ENCODE measurements around the gene CUEDC1.

CUEDC1 gene

DNA sequence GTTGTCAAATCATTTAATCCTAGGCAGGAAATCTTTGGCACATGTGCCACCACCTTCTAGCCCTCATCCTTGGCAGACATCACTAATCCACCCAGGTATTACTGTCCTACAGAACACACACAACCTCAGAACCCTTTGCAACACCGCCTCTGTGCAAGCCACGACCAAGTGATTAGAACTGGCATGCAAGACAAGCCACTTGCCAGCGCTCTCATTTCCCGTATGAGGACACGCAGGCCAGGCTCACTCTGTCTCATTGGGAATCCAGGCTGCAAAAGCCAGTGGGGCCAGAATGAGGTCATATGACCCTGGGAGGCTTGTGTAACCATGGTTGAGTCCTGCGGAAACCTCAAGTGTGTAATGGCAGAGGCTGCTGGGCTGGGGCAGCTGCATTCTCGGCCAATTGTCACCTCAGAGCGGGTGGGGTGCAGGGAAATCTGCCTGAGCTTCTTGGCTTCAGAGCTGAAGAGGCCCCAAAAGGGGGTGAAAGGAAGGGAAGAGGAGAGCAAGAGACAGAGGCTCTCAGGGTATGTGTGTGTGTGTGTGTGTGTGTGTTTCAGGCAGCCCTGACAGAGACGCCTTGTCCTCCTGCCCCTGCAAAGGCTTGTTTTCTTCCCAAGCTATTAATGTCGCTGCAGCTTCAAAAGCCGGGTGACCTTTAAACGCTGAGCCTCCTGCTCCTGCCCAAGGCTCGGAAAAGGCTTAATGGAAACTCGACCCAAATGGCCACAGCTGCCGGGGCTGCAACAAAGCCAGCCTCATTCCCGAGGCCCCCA lies 62.2 kb downstream of the CUEDC1 start:
- peak; percentile 28 for DNase-seq

DNA sequence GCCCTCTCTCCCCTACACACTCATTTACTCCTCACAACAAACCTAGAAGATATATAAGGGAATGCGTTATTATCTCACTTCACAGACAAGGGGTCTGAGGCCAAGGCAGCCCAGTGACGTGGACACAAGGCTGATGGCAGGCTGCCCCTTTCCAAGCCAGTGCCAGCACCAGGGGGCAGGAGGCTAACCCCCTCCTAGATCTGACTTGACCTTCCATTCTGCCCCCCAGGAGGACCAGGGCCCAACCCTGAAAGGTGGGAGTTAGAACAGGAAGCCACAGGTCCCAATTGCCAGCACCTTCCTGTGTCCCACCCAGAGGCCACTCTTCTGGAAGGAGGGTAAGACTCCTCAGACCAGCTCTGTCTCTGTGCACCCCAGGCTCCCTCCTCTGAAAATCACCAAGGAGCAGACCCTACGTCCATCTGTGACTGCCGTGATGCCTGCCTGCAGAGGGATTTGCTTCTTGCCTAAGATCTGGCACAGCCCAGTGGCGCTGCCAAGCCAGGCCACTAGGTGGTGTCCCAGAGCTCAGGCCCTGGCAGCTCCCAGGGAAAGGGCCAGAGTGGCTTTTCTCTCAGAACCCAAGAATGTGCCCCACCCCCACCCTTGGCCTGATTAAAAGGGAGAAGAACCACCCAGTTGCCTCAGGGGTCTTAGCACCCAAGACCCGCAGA lies 62.9 kb downstream of the CUEDC1 start:
- peak; percentile 72 for DNase-seq

DNA sequence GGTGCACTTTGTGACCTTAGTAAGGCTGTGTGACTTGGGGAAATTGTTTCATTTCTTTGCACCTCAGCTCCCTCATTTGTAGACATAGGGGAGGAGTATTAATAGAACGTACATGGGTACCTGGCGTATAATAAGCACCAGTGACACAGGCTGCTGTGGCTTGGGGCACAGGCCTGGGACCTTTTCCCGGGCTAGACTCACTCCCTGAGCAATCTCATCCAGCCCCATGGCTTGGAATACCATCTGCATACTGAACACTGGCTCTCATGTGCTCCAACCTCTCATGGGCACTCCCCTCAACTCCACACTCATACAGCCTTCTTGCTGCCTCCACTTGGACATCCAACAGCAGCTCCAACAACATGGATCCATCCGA lies 64.4 kb downstream of the CUEDC1 start:
- no peak for DNase-seq

DNA sequence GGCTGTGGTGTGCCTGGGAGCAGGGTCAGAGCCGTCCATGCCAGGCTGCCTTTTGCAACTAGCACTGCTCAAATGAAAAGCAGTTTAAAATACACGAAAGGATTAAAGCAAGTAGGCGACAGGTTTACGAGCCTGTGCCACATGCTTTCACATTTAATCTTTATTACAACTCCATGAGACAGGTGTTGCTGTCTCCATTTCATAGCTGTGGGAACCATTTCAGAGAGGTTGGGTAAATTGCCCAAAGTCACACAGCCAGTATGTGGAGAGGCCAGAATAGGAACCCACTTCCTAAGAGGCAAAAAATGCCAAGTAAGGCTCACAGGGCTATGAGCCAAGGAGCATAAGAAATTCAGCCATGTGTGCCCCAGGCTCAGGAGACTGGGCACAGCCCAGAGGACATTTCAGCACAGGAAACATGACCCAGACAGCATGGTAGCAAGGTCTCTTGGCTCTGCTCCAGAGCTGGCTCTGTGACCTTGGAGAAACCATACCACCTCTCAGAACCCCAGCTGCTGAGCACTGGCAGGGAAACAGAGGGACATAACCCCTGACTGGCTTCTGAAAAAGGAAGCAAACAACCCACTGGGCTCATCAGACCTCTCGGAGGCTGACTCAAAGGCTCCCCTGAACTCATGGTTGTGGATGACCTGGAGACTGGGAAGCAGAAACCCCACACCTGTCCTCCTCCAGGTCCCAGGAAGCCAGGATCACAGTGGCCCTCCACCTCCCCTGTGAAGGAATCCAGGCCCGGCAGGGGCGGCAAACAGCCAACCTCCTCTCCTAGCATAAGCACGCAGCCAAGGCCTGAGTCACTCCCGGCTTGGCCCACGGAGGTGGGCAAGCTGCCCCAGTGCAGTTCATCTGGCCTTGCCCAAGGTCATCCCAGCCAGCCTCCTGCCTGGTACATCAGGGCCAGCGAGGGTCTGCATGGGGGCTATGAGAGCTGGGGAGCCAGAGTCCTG lies 65.0 kb downstream of the CUEDC1 start:
- no peak for DNase-seq

DNA sequence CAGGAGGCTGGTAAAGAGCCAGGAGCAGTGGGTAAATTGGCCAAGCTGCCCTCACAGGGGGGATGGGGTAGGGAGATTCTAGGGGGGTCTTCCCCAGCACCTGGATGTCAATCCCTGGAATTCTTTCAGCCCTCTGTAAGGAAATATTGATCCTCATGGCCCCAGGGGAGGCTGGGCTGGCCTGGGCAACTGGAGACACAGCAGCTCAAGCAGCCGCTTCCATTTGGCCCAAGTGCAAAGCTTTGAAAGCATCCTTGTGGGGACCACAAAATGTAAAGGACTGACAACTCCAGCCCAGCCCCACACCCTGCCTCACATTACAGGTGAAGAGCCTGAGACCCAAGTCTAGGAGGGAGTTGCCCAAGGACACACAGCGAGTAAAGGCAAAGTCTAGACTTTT lies 66.0 kb downstream of the CUEDC1 start:
- DNase-seq: no peak

DNA sequence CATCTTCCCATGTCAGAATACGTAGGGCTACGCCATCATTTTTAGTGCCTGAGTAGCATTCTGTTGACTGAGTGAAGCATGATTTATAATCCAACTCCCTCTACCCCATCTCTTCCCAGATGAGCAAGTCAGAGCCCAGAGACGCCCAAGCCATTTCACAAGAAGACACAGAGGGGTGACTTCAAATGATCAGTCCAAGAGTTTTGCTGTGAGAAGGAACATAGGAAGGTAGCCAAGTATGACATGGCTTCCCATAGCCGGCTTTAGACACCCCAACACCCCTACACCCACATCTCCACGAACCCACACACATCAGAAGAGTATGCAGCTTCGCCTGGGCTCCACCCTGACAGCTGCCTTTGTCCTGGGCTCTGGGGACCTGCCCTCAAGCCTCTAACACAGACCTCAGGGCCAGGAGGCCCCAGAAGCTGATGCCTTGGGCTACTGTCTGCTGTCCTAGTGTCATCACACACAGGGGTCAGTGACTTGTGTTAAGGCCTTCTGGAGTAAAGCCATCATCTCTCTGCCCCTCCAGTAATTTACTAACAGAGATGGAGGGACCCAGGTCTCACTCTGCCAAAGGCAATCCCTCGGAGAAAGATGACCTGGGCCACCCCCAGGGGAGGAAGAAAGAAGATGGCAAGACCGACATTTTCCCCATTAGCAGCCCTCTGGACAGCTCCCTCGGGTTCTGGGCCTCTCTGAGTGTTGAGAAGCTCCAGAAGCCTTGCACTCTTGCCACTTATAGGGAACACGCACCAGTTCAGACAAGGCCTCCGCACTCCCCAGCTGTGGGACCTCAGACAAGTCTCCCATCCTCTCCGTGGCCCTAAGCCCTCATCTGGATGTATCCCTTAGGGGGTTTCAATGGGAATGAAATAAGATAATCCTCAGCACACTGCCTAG lies 66.6 kb downstream of the CUEDC1 start:
- DNase-seq: no peak

DNA sequence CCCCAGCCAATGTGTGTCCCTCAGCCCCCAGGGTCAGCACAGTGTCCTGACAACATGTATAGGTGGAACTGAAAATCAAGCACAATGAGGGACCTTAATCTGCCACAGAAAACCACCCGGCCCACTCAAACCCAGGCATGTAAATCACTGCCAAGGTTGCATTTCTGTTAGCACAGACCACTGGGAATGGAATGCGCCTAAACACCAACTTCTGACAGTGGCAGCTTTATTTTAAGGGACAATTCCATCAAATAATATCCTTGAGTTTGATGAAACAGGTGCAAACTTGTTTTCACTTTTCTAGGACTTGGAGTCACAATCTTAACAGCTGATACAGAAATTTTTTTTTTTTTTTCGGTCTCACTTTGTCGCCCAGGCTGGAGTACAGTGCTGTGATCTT lies 68.1 kb downstream of the CUEDC1 start:
- no peak for DNase-seq

DNA sequence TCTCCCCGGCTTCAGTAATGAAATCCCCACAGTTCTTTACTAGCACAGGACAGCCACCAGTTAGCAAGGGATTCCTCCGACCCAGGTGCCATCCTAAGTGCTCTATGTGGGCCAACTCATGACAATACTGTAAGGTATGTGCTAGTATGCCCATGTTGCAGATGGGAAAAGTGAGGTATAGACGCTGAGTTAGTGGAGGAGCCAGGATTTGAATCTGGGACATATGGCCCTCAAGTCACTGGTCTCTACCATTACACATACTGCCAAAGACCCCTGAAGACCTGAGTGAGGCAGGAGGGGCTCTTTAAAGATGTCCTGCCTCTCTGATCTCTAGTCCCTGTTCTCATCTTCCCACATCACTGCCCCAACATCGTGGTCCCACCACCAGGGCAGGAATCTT lies 69.2 kb downstream of the CUEDC1 start:
- DNase-seq: no peak

DNA sequence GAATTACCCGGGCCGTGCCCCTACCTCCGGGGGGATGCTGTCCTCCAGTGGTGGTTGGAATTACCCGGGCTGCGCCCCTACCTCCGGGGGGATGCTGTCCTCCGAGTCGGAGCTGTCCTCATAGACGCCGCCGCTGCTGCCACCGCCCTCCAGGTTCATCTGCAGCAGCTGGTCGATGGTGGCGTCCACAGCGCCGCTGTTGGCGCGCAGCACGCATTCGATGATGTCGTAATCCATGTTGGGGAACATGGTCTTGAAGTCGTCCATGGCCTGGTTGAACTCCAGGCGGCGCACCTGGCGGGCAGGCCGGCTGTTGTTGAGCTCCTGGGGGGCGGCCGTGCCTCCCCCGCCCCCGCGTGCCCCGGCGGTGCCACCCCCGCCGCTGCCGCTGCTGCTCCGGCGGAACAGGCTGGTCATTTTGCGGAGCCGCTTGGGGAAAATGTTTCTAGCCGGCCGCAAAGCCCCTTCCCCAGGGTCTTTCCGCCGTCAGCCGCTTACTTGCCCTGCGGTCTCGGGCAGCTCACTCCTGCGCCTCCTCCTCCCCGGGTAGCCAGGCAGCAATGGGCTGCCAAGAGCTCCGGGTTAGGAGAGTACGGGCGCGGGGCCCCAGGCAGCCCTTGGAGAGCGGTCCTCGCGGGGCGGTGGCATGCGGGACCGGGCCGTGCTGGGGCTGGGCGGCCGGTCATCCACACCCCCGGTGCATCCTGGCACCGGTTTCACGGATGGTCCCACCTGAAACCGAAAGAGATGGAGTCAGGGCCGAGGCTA lies 69.9 kb downstream of the CUEDC1 start:
- DNase-seq: no peak

DNA sequence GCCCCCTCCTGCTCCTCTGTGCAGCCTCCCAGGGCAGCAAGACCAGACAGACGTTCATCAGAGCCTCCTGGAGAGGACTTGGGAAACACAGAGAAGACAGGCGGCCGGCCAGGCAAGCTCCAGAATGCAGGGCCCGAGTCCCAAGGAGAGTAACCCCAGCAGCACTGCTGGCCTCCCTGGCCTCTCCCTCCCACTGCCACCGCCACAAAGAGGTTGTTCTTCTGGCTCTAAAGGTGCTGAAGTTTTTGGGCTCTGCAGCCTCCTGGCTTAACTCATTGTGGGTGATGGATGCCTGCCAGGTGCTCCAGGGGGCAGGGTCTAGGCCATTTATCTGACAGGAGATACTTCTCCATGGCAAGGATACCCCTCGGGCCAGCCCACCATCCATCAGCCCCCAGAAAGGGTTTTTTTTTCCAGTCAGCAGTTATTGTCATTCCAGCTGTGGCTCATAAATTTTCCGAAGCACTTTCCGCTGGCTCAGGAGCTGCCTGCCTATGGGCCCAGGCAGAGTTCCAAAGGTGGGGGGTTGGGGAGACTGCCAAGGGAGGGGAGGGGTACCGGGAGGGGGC lies 73.3 kb downstream of the CUEDC1 start:
- DNase-seq: no peak

DNA sequence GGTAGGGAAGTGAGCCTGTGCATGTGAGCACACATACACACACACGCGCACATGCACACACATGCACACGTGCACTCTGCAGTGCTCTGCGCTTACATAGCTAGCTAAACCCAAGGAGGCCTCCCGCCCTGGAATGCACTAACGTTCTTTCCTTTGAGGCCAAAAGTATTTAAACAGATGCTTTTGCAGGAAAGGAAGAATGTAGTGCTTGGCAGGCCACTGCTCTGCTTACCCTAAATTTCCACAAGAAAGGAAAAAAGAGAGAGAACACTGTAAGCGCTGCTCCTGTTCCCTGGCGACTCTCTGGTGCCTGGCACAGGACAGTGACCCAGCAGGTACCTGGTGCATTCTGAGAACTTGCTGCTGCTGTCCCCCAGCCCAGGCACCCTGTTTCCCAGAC lies 74.1 kb downstream of the CUEDC1 start:
- DNase-seq: no peak

DNA sequence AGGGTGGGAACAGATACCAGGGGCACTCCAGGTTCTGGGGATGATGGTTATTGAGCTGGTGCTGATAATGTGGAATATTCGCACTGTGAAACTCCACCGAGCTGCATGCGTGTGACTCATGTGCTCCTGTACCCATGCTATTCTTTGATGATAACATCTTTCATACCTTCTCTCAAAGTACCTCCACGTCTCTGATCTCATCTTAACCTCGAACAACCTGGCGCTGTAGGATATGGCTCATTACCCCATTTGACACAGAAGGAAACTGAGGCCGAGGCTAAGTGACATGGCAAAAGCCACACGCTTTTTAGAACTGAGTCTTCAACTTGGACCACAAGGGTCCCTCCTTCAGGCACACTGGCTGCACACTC lies 75.1 kb downstream of the CUEDC1 start:
- DNase-seq: no peak

DNA sequence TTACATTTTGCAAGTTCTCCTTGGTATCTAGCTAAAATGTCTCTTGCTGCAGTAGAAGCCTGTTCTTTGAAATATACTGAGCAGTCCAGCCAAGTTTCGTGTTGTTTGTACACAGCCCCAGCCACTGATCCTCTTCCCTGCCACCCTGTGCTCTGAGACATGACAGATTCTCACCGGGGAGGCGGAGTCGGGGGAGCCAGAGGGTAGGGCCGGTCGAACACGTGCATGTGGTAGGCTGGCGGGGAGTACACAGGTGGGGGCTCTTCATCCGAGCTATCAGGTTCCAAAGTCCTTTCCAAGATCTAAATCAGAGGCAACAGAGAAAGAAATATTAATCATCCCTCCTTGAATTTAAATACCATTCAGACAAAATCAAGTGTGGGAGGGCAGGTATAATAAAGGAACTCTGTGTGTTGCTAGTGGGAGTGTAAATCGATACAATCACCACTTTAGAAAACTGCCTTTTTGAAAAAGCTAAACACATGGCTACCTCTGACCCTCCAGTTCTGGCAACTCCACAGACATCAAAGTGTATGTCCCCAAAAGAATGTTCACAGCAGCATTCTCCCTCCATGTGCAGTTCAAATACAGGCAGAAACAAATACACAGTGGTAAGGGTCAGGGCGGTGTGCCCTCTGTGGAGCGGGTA lies 75.7 kb downstream of the CUEDC1 start:
- no peak for DNase-seq

DNA sequence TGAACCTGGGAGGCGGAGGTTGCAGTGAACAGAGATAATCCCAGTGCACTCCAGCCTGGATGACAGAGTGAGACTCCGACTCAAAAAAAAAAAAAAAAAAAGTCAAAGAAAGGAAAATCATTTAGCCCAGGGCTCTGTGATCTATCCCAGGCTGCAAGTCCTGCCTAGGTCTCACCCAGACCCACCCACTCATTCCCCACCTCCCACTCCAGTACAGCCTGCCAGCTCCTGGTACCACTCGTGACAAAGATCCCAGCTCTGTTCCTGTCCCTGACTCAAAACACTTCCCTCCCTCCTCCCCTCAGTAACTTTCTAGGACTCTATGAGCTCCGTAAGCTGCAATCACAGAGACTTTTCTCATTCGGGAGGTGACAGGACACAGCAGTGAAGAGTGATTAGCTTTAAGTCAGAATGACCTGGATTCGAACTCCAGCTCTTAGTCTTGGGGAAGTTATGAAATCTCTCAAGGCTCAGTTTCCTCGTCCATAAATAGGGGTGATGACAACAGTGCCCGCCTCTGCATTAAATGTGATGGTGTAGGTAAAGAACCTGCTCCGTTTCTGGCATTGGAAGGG lies 77.3 kb downstream of the CUEDC1 start:
- no peak for DNase-seq

DNA sequence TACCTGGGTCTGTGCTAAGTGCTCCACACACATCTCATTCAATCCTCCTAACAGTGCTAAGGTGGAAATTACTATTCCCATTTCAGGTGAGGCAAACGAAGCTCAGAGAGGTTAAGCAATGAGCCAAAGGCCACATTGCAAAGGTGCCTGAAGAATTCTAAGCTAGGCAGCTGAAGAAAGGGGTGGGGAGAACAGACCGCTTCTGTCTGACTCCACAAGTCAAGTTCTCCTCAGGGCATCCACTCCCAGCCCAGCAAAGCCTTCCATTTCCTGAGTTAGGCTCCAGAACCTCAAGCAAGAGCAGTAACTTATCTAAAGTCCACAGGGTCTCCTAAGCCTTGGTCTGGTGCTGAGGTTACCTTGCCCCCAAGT lies 78.4 kb downstream of the CUEDC1 start:
- no peak for DNase-seq

DNA sequence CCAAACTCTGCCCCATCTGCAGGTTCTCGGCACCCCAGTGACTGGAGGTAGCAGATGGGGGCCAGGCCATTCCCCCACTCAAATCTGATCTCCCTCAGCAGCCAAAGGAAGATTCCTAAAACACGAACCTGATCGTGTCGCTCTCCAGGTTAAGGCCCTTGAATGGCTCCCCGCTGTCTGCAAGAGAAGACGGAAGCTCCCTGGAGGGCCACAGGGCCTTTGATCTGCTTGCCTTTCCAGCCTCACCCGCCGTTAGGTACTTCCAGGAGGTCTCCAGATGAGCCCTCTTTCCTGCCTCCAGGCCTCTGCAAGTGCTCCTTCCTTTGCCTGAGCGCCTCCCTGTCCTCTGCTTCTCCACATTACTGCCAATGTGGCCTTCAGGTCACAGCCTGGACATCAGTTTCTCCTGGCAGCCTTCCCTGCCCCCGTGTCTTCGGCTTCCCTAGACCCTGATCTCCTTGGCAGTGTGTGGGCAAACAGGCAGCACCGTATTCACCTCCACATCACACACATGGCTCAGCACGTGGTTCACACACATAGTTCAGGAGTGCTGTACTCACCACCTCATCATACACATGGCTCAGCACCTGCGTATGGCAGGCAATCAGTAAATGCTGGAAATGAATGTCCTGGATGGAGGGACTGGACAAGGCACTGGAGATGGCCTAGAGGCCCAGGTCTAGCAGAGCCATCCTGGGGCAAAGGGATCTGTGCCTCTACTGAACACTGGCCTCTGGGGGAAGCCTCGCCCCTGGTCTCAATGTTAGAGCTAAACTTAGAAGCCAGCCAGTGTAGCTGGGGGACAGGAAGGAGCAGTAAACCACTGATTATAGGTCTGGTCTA lies 79.0 kb downstream of the CUEDC1 start:
- no peak for DNase-seq

DNA sequence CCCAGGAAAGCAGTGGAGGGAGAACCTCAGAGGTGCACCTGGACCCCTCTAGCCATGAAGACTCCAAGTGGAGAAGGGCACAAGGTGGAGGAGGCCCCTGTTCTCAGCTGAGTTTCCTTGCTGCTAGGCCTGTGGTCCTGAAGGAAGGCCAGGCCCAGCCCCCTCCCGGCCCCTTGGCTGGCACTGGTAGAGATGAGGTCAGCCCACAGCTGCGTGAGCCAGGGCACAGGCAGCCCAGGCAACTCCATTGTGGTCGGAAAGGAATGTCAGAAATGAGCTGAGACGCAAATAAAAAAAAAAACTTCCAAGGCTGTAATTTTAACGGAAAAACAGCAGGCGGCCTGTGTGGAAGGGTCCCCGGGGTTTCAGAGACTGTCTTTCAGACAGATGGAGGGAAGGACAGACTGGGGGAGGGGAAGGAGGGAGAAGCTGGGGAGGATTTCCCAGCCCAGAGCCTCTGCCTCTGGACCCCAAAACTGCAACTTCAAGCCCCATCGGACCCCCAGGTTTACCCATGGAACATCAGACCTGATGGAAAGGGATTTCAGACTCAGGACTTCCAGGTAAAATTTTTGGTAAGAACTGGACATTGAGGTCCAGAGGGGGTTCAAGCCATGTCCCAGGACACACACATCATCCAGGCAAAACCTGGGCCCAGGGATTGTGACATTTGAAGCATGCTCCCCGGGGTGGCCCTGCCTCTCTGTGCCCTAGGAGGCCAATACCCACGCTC lies 79.8 kb downstream of the CUEDC1 start:
- no peak for DNase-seq

DNA sequence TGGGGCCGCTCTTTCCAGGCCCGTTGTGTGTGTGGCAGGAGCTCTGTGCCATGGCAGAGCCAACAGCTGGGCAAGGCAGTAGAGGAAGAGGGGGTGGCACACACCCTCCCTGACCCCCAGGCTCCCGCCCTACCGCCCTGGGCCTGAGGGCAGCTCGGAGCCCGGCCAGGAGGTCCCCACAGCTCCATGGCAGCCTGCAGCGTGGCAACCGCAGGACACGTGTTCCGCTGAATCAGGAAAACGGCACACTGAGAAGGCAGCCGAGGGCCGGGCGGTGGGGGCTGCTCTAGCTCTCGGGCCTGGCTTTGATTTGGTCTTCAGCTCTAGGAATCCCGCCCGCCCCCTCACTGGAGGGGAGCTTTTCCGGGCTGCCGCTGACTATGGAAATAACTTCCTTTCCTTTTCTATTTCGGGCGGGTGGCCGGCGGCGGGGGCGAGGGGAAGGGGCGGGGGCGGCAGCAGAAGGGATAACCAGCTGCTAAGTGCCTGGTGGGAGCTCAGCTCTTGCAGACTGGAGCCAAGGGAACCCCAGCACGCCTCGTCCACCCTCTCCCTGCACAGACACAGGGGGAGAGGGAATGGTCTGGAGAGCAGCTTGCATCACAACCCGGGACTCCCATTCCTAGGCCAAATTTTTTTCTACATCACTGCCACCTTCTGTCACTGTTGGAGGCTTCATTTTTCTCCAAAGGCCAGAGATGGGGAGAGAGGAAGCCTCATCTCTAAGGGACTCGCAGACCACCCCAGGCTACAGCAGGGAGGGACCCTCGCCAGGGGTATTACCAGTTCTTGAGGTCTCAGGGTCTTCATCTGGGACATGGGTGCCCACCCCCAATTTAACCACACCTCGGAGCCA lies 80.5 kb downstream of the CUEDC1 start:
- no peak for DNase-seq
